Germinal center (tissue), 1 donor: ENCODE measurements around the gene POP7.
"Not testable (repeated sequence)": the region's sequence is repeated elsewhere in the genome, so short reads cannot be mapped to it uniquely, and the experiment has no call there.

Experiments
- DNase-seq: peaks from one replicate; pipeline ENCODE4 v3.0.0; 2012; ENCODE audit warnings: mixed read lengths, low spot score

The POP7 gene

DNA sequence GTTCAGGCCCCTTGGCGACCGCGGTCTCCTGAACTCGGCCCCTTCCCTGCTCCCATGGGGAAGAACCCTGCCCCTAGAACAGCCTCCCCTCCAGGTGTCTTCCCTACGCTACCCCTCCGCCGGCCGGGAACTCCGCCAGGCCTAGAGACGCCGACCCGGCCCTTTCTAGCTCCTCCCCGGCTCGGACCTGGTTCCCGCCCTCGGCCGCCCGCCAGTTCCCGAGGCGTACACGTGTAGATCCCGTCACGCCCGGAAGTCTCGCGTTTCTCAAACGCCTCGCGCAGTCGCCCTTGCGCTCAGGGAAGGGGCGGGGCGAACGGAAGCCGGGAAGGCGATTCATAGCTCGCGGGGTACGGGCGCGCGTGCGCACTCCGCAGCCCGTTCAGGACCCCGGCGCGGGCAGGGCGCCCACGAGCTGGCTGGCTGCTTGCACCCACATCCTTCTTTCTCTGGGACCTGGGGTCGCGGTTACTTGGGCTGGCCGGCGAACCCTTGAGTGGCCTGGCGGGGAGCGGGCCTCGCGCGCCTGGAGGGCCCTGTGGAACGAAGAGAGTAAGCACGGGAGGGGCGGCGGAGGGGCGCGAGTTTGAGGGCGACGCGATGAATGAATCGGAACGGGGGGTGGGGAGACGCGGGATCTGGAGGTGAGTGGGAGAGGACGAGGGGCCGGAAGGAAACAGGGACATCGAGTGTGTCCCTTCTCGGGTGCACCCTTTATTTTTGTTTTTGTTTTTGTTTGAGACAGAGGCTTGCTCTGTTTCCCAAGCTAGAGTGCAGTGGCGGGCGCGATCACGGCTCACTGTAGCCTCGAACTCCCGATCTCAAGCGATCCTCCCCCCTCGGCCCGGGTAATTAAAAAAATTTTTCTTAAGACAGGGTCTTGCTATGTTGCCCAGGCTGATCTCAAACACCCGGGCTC lies at the start of gene POP7:
Gene POP7 (plus strand): TSS at position 369 of the 919 bp plus-strand sequence. CDS start 710 bp downstream, outside the sequence.
- DNase-seq, result peak; percentile 96

GRCh38 chr7:100662194-100662776 lies 43.6 kb upstream of the POP7 start:
- DNase-seq, result not testable (repeated sequence)

GRCh38 chr7:100665168-100665726 lies 40.7 kb upstream of the POP7 start:
- no peak for DNase-seq

- DNase-seq, result no peak
These were observed 38.4 kb upstream of the POP7 start for GRCh38 chr7:100667331-100668068.

DNA sequence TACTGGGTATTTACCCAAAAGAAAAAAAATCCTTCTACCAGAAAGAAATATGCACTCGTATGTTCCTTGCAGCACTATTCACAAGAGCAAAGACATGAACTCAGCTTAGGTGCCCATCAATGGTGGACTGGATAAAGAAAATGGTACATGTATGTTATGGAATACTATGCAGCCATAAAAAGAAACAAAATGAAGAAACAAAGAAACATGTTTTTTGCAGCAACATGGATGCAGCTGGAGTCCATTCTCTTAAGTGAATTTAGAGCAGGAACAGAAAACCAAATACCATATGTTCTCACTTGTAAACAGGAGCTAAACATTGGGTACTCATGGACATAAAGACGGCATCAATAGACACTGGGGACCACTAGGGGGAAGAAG lies 37.9 kb upstream of the POP7 start:
- no peak for DNase-seq

GRCh38 chr7:100669106-100669505 lies 36.8 kb upstream of the POP7 start:
- not testable (repeated sequence) for DNase-seq

- DNase-seq, result no peak
These were observed 35.8 kb upstream of the POP7 start for GRCh38 chr7:100670074-100670473.

GRCh38 chr7:100671353-100672327 lies 34.3 kb upstream of the POP7 start:
- no peak for DNase-seq

DNA sequence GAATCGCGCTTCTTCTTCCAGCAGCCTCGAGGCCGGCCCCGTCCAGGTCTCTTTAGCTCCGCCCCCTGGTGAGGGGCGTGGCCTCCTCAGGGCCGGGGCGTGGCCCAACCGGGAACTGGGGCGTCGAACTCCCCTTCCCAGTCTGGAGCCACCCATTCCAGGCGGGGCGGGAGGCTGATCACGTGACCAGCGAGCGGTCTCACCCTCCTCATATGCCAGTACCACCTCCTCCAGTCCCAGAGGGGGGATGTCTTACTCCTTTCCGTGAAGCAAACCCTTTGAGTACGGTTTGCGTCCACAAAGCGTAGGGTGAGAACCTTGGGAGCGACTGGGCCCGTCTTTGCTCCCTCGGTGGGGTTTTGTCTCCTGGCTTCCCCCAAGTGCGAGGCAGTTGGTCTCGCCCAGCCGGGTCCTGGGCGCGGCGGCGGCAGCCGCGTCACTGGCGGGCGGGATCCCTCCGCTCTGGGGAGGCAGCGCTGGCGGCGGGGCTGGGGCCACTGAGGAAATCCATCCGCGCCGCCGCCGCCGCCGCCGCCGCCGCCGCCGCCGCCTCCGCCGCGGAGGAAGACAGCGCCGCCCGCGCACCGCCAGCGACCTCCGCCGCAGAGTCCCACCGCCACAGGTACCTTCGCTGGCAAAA lies 32.5 kb upstream of the POP7 start, which contains the start of gene GNB2:
Gene GNB2 (plus strand): TSS at position 439 of the 640 bp plus-strand sequence. CDS start 2,526 bp downstream, outside the sequence.
- peak; percentile 94 for DNase-seq

- peak; percentile 40 for DNase-seq
These were observed 31.9 kb upstream of the POP7 start for GRCh38 chr7:100673942-100674410.

- DNase-seq, result no peak
These were observed 31.4 kb upstream of the POP7 start for GRCh38 chr7:100674411-100675104.

DNA sequence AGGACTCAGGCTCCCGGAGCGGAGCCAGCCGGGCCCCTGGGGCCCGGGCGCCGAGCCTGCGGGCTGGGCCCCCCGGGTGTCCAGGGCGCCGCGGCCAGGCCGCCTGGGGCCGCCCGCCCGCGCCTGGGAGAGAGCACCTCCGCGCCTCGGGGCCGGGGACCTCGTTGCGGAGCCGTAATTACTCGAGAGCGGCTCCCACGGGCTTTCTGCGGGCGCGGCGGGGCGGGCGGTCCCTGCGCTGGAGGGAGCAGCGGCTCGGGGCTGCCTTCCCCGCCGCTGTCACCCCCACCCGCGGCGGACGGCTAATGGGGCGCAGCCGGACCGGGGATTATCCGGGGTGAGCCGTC lies 30.8 kb upstream of the POP7 start:
- peak; percentile 47 for DNase-seq

DNA sequence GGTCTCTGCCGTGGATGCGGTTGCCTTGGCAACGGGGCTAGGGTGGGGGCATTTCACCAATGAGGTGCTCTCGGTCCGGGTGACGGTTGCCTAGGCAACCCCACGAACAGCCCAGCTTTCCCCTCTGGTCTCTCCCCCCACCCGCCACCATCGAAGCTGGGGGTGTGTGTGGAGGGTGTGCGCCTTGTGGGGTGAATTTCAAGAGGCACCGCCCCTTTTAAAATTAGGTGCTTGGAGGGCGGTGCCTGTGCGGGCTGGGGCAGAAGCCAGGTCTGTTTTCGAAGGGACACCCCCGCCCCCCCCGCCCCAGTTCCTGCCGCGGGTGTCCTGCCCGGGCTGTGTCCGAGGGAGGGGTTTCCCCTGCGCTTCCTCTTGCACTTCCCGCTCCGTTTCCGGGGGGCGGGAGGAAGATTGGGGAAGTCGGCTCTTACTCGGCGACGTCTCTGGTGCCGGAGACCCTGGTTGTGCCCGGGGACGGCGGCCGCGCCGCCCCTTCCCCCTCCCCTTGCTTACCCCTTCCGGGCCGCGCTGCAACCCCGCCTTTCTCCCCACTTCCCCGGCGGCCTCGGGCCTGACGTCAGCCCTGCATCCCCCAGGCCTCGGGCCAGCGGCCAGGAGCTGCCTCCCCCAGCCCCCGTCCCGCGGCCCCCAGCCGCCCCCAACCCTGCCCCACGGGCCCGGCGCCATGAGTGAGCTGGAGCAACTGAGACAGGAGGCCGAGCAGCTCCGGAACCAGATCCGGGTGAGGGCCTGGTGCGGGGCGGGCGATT lies 30.2 kb upstream of the POP7 start:
- DNase-seq, result peak; percentile 86

GRCh38 chr7:100676501-100677306 lies 29.2 kb upstream of the POP7 start:
- no peak for DNase-seq

DNA sequence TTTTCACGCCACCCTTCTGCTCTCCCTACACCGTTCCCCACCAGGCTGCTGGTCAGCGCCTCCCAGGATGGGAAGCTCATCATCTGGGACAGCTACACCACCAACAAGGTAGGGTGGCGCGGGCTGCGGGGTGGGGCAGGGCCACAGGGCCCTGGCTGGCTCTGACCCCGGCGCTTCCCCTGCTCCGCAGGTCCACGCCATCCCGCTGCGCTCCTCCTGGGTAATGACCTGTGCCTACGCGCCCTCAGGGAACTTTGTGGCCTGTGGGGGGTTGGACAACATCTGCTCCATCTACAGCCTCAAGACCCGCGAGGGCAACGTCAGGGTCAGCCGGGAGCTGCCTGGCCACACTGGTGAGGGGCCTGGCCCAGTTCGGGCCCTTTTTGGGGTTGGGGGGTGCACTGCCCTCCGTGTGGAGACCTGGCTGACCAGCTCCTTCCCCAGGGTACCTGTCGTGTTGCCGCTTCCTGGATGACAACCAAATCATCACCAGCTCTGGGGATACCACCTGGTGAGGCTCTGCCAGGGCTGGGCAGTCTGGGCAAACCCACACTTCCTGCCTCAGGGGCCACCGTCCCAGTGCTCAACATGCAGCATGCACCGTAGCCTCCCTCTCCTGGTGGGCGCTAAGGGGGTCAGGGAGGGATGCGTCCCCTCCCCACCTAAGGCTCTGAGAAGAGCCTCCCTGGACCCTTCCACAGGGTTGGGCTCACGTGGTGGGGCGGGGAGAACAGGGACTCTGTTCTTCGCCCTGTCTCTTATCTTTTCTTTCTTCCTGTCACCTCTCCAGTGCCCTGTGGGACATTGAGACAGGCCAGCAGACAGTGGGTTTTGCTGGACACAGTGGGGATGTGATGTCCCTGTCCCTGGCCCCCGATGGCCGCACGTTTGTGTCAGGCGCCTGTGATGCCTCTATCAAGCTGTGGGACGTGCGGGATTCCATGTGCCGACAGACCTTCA lies 28.3 kb upstream of the POP7 start:
- no peak for DNase-seq

GRCh38 chr7:100678291-100678984 lies 27.5 kb upstream of the POP7 start:
- DNase-seq, result no peak
